Measurements from ENCODE around the gene CMSS1. TPM values are rescaled to one million over a fixed set of nuclear protein-coding genes. Genes with fewer than 3 reads are reported as not detected.

The CMSS1 gene
- total RNA-seq, 1 experiment from 2014 or later: 41.6 TPM

GRCh38 chr3:100169201-100169920, 351.7 kb downstream of the CMSS1 start:
- Histone ChIP-seq H3K9me3 (ENCODE audit: low read length) (no peaks in the 10 kb centered on the region), H3K36me3 (ENCODE audit: insufficient read depth, low read length) (peaks cover 2% of the 10 kb centered on the region; the same call in 1 of the 2 replicates), H3K9ac (ENCODE audit: low read length) (no peak overlapping the region), H3K27ac (ENCODE audit: low read length) (no peak overlapping the region), H4K20me1 (ENCODE audit: insufficient read depth, low read depth, low read length) (no peaks in the 10 kb centered on the region), H3K4me3 (ENCODE audit: low read length) (no peak overlapping the region), H3K4me1 (ENCODE audit: low read length) (no peaks in the 10 kb centered on the region), H3K79me2 (ENCODE audit: low read length) (no peaks in the 10 kb centered on the region), H3K9me2 (replicated peaks; ENCODE audit: insufficient read depth, low read length) (no peaks in the 10 kb centered on the region), H3K27me3 (ENCODE audit: low read length) (no peaks in the 10 kb centered on the region), H3K4me2 (ENCODE audit: low read depth, low read length, poor library complexity, severe bottlenecking) (no peak overlapping the region), H2AFZ (ENCODE audit: low read length) (no peak overlapping the region)
- no peak for DNase-seq

DNA sequence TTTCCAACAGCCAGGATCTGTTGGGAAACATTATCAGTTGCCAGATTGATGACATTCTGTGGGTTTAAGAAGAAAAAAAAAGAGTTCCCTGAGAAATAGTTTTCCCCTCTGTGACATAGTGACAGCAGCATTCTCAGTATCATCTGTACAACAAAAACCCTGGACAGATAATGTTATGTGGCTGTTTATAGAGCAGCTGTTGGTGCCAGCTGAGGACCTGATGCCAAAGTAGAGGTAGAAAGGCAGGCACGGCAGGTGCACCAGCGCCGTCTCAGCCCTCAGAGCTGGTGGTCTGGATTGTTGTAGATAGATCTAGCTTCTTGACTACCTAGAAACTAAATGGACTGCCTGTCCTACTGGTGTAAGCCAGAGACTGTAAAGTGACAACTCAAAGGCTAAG, 352.8 kb downstream of the CMSS1 start:
- Histone ChIP-seq H3K4me2 (ENCODE audit: low read depth, low read length, poor library complexity, severe bottlenecking) (no peak overlapping the region), H3K4me1 (ENCODE audit: low read length) (no peaks in the 10 kb centered on the region), H2AFZ (ENCODE audit: low read length) (no peak overlapping the region), H3K27me3 (ENCODE audit: low read length) (no peaks in the 10 kb centered on the region), H3K79me2 (ENCODE audit: low read length) (no peaks in the 10 kb centered on the region), H3K36me3 (ENCODE audit: insufficient read depth, low read length) (peaks cover 2% of the 10 kb centered on the region; the same call in 1 of the 2 replicates), H3K27ac (ENCODE audit: low read length) (no peak overlapping the region), H4K20me1 (ENCODE audit: insufficient read depth, low read depth, low read length) (no peaks in the 10 kb centered on the region), H3K4me3 (ENCODE audit: low read length) (no peak overlapping the region), H3K9me3 (ENCODE audit: low read length) (no peaks in the 10 kb centered on the region), H3K9ac (ENCODE audit: low read length) (no peak overlapping the region), H3K9me2 (replicated peaks; ENCODE audit: insufficient read depth, low read length) (no peaks in the 10 kb centered on the region)
- DNase-seq: no peak

DNA sequence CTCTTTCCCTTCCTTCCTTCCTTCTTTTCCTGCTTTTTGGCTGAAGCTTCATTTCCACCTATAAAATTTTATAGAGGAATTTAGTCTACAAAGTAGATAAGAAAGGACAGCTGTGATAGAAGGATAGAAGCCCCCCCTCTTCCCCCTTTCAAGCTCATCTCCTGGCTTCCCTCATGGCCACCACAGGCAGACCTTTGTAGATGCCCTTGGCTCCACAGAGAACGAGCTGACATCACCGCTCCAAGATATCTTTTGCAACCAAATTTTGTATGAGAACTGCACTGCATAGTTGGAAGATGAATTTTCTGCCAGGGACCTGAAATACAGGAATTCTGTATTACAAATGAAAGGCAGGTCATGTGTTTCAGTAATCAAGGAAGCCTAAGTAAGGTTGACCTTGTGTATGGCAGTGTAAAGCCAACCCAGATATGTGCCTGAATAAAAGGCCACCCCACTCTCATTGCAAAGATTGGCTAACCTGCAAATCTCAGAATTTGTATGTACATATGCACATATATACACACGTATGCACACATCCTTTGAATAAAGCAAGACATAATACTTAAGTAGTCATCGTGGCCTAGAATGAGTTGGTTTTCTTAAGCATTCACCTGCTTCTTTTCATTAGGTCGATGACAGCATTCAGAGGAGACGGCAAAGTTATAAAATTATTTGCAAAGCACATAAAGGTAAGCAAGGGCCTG, 353.7 kb downstream of the CMSS1 start:
- no peak overlapping the region for H3K9ac ChIP-seq (ENCODE audit: low read length)
- H3K27ac ChIP-seq (ENCODE audit: low read length): no peak overlapping the region
- no peaks in the 10 kb centered on the region for H3K9me2 ChIP-seq (replicated peaks; ENCODE audit: insufficient read depth, low read length)
- H3K79me2 ChIP-seq (ENCODE audit: low read length): no peaks in the 10 kb centered on the region
- H3K4me2 ChIP-seq (ENCODE audit: low read depth, low read length, poor library complexity, severe bottlenecking): no peak overlapping the region
- no peaks in the 10 kb centered on the region for H3K4me1 ChIP-seq (ENCODE audit: low read length)
- H4K20me1 ChIP-seq (ENCODE audit: insufficient read depth, low read depth, low read length): no peaks in the 10 kb centered on the region
- H3K36me3 ChIP-seq (ENCODE audit: insufficient read depth, low read length): peaks cover 4% of the 10 kb centered on the region; the same call in 1 of the 2 replicates
- no peak overlapping the region for H2AFZ ChIP-seq (ENCODE audit: low read length)
- no peak overlapping the region for H3K4me3 ChIP-seq (ENCODE audit: low read length)
- DNase-seq: no peak
- H3K27me3 ChIP-seq (ENCODE audit: low read length): no peaks in the 10 kb centered on the region
- H3K9me3 ChIP-seq (ENCODE audit: low read length): no peaks in the 10 kb centered on the region

- Histone ChIP-seq H3K36me3 (ENCODE audit: insufficient read depth, low read length) (peaks cover 18% of the 10 kb centered on the region), H3K9me3 (ENCODE audit: low read length) (0 out of 2 replicates have a peak, but pooled peaks cover 3% of the 10 kb centered on the region), H3K9ac (ENCODE audit: low read length) (no peak overlapping the region), H3K4me3 (ENCODE audit: low read length) (no peak overlapping the region), H2AFZ (ENCODE audit: low read length) (no peak overlapping the region), H3K79me2 (ENCODE audit: low read length) (no peaks in the 10 kb centered on the region), H3K4me2 (ENCODE audit: low read depth, low read length, poor library complexity, severe bottlenecking) (no peak overlapping the region), H3K27ac (ENCODE audit: low read length) (no peak overlapping the region), H4K20me1 (ENCODE audit: insufficient read depth, low read depth, low read length) (no peaks in the 10 kb centered on the region), H3K9me2 (replicated peaks; ENCODE audit: insufficient read depth, low read length) (no peaks in the 10 kb centered on the region), H3K27me3 (ENCODE audit: low read length) (no peaks in the 10 kb centered on the region), H3K4me1 (ENCODE audit: low read length) (no peaks in the 10 kb centered on the region)
- DNase-seq: no peak
These were observed 356.3 kb downstream of the CMSS1 start for GRCh38 chr3:100173961-100174360.

- Histone ChIP-seq H3K9me3 (ENCODE audit: low read length) (peaks cover 3% of the 10 kb centered on the region; the same call in 1 of the 2 replicates), H3K9ac (ENCODE audit: low read length) (no peak overlapping the region), H2AFZ (ENCODE audit: low read length) (no peak overlapping the region), H3K9me2 (replicated peaks; ENCODE audit: insufficient read depth, low read length) (no peaks in the 10 kb centered on the region), H3K27ac (ENCODE audit: low read length) (no peak overlapping the region), H4K20me1 (ENCODE audit: insufficient read depth, low read depth, low read length) (no peaks in the 10 kb centered on the region), H3K27me3 (ENCODE audit: low read length) (no peaks in the 10 kb centered on the region), H3K4me1 (ENCODE audit: low read length) (no peaks in the 10 kb centered on the region), H3K36me3 (ENCODE audit: insufficient read depth, low read length) (peaks cover 22% of the 10 kb centered on the region), H3K4me2 (ENCODE audit: low read depth, low read length, poor library complexity, severe bottlenecking) (no peak overlapping the region), H3K4me3 (ENCODE audit: low read length) (no peak overlapping the region), H3K79me2 (ENCODE audit: low read length) (no peaks in the 10 kb centered on the region)
- no peak for DNase-seq
These were observed 358.1 kb downstream of the CMSS1 start for GRCh38 chr3:100175637-100176280.

DNA sequence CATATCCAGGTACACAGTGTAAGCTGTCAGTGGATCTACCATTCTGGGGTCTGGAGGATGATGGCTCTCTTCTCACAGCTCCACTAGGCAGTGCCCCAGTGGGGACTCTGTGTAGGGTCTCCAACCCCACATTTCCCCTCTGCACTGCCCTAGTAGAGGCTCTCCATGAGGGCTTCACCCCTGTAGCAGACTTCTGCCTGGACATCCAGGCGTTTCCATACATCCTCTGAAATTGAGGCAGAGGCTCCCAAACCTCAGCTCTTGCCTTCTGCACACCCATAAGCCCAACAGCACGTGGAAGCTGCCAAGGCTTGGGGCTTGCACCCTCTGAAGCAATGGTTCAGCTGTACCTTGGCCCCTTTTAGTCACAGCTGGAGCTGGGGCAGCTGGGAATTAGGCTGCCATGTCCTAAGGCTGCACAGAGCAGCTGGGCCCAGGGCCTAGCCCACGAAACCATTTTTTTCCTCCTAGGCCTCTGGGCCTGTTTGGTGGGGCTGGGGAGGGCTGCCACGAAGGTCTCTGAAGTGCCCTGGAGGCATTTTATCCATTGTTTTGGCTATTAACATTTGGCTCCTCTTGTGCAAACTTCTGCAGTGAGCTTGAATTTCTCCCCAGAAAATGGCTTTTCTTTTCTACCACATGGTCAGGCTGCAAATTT, 362.2 kb downstream of the CMSS1 start:
- H4K20me1 ChIP-seq (ENCODE audit: insufficient read depth, low read depth, low read length): no peaks in the 10 kb centered on the region
- H3K4me1 ChIP-seq (ENCODE audit: low read length): no peaks in the 10 kb centered on the region
- no peak overlapping the region for H3K27ac ChIP-seq (ENCODE audit: low read length)
- H3K4me2 ChIP-seq (ENCODE audit: low read depth, low read length, poor library complexity, severe bottlenecking): no peak overlapping the region
- H3K79me2 ChIP-seq (ENCODE audit: low read length): no peaks in the 10 kb centered on the region
- DNase-seq: no peak
- no peak overlapping the region for H3K9ac ChIP-seq (ENCODE audit: low read length)
- no peaks in the 10 kb centered on the region for H3K9me2 ChIP-seq (replicated peaks; ENCODE audit: insufficient read depth, low read length)
- H3K9me3 ChIP-seq (ENCODE audit: low read length): peaks cover 3% of the 10 kb centered on the region; the same call in 1 of the 2 replicates
- H2AFZ ChIP-seq (ENCODE audit: low read length): no peak overlapping the region
- no peaks in the 10 kb centered on the region for H3K27me3 ChIP-seq (ENCODE audit: low read length)
- H3K4me3 ChIP-seq (ENCODE audit: low read length): no peak overlapping the region
- H3K36me3 ChIP-seq (ENCODE audit: insufficient read depth, low read length): peaks cover 22% of the 10 kb centered on the region

DNA sequence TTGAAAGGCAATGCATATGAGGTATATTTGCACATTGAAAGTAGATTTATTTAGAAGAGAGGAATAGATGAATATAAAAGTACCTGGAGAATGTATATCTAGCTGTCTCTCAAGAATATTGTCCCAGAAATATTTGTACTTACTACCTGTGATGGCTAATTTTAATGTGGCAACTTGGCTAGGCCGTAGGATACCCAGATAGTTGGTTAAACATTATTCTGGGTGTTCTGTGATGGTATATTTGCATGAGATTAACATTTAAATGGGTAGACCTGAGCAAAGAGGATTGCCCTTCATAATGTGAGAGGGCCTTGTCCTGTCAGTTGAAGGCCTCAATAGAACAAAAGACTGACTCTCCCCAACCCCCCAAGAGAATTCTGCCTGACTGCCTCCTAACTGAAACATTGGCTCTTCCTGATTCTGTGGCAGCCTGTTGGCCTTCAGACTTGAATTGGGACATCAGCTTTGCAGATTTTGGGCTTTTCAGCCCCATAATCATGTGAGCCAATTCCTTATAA, 366.0 kb downstream of the CMSS1 start:
- Histone ChIP-seq H3K4me2 (ENCODE audit: low read depth, low read length, poor library complexity, severe bottlenecking) (no peak overlapping the region), H2AFZ (ENCODE audit: low read length) (no peak overlapping the region), H3K27me3 (ENCODE audit: low read length) (no peaks in the 10 kb centered on the region), H3K9ac (ENCODE audit: low read length) (no peak overlapping the region), H4K20me1 (ENCODE audit: insufficient read depth, low read depth, low read length) (no peaks in the 10 kb centered on the region), H3K27ac (ENCODE audit: low read length) (no peak overlapping the region), H3K9me2 (replicated peaks; ENCODE audit: insufficient read depth, low read length) (no peaks in the 10 kb centered on the region), H3K4me3 (ENCODE audit: low read length) (no peak overlapping the region), H3K79me2 (ENCODE audit: low read length) (no peaks in the 10 kb centered on the region), H3K9me3 (ENCODE audit: low read length) (peaks cover 2% of the 10 kb centered on the region; the same call in 1 of the 2 replicates), H3K4me1 (ENCODE audit: low read length) (no peaks in the 10 kb centered on the region), H3K36me3 (ENCODE audit: insufficient read depth, low read length) (peaks cover 9% of the 10 kb centered on the region)
- no peak for DNase-seq

Measured in Karpas-422 (cell line).